Stimulated activated CD8-positive, alpha-beta memory T cell treated with anti-CD3 and anti-CD28 coated beads, Interleukin-4, amount 100 ng/mL, for 48 hours (primary cell): Measurements from ENCODE around the gene CNPY1.

Experiments
- DNase-seq: peaks from one replicate; pipeline ENCODE4 v3.0.0-alpha.2; 2020

The CNPY1 gene

DNA sequence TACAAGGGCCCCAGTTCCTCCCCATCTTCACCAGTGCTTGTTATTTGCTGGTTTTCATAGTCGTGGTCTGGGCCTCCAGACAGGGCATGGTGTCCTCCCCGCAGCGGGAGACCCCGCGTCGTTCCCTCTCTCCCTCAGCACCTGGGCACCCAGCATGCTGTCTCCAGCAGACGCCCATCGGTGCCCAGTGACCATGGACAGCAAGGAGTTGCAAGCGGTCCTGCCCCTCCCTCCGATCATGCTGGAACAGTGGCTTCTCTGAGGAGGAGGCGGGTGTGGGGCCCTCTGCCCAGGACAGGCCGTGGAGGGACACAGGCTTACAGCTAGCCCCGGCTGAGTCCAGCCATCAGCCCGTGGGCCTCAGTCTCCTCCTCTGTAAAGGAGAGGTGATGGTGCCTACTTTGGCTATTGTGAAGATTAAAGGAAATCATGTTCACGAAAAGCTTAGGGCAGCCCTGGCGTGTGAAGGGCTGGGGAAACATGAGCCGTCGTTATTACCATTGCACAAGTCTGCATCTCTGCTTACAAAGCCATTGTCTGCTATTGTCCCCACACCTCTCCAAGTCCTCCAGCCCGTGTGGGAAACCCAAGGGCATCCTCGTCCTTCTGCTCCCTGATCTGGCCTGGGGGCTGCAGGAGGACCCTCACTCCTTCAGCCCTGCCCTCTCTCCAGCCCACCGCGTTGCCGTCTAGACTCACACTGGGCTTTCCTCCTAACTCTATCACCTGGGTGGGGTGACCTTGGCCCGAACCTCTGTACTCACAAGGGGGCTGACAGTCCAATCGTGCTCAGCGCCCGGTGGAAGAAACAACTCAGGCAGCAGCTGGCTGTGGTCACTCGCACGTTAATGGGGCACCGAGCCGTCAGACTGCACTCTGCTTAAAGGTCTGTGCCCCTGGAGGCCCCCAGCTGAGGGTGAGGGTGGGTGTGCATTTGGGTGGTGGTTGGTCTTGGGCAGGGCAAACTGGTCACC, 58.6 kb downstream of the CNPY1 start:
- no peak for DNase-seq

DNA sequence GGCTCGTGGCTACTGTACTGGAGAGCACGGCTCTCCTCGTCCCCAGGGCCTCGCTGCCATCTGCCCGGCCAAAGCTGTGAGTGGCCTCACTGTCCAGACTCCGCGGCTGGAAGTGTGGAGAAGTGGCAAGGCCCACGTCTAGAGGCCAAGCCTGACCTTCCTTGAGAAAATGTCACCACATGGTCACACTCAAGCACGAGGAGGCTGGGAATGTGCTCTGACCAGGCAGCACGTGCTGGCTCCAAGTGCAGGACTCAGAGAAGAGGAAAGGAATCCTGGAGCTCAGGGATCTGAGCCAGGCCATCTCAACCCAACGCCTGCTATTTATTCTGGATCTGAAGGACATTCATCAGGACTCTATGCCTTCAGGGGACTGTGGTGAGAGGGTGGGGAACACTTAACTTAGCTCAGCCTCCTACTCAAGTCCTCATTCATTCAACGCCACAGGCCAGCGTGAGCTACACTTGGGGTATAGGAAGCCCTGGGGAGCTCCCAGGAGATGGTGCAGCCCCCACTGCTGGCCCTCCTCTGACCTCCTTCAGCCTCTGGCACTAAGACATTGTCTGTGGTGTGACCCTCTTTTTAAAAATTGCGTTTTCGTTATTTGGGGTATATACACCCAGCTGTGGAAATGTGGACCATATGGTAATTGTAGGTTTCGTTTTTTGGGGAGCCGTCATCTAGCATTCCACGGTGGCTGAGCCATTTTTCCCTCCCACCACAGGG, 59.4 kb downstream of the CNPY1 start:
- no peak for DNase-seq

- DNase-seq: no peak
These were observed 61.6 kb downstream of the CNPY1 start for GRCh38 chr7:155484483-155485399.

DNA sequence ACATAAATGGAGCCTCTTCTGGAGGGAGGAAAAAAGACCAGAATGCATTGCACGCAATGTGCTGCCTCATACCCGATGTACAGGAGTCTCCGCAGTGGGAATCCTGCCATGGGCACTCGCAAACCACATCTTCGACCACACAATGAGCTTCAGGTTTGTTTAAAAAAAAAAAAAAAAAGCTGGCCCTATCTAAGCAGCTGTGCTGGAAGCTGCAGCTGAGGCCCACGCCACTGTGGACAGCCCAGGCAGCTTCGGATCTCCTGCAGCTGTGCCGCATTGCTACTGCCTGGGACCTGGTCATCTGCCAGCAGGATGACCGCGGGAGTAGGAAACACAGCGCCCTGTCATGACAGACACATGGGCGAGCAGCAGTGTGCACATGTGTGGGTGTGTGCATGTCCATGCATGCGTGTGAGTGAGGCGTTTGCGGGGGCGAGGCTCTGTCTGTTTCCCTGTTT, 62.5 kb downstream of the CNPY1 start:
- no peak for DNase-seq

DNA sequence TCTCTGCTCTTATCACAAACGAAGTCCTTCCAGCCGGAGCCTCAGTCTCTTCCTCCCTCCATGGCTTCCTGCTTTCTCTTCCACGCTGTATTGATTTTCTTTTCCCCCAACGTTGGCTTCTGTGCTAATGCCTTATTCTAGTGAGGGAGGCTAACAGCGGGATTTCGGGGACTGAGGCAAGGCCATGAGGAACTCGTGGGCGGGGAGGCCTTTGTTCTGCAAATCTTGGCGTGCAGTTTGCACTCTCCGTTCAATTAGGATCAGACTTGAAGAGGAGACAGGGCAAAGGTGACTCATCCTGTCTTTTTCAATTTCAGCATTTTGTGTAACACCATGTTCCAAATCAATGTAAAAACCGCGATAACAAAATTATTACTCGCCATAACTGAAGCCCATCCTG, 63.1 kb downstream of the CNPY1 start:
- DNase-seq: no peak

GRCh38 chr7:155482511-155483183, 63.7 kb downstream of the CNPY1 start:
- DNase-seq: no peak

DNA sequence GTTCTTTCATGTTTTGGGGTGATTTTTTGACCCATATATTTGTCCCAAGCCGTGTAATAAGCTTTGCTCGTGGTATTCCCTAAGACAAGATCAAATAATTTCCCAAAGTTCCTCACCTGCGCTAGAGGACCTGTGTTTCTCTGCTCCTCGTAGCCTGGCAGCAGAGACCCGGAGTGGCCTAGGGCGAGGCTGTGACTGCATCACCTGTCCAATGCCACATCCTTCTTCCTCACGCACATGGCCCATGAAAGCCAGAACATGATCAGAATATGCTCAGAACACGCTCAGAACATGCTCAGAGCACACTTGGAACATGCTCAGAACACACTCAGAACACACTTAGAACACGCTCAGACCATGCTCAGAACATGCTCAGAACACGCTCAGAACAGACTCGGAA, 64.6 kb downstream of the CNPY1 start:
- no peak for DNase-seq

GRCh38 chr7:155477476-155477875, 68.9 kb downstream of the CNPY1 start:
- DNase-seq: no peak

- no peak for DNase-seq
These were observed 74.6 kb downstream of the CNPY1 start for GRCh38 chr7:155471718-155472117.

- DNase-seq: no peak
These were observed 75.4 kb downstream of the CNPY1 start for GRCh38 chr7:155470686-155471638.

- DNase-seq: no peak
These were observed 76.2 kb downstream of the CNPY1 start for GRCh38 chr7:155470186-155470487.

GRCh38 chr7:155469311-155470185, 76.8 kb downstream of the CNPY1 start:
- no peak for DNase-seq

DNA sequence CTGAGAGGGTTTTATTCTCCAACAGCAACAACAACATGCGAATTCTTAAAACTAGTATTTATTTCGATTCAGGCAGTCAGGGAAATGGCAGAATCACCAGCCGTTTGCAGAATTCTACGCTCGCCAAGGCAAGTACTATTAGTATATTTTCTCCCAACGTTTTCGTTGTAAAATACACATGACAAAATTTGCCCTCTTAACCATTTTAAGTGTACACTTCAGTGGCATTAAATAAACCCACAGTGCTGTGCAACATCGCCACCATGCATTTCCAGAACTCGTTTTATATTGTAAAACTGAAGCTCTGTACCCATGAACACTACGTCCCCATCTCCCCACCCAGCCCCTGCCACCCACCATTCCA, 77.6 kb downstream of the CNPY1 start:
- DNase-seq: no peak

GRCh38 chr7:155467846-155468784, 78.2 kb downstream of the CNPY1 start:
- no peak for DNase-seq

DNA sequence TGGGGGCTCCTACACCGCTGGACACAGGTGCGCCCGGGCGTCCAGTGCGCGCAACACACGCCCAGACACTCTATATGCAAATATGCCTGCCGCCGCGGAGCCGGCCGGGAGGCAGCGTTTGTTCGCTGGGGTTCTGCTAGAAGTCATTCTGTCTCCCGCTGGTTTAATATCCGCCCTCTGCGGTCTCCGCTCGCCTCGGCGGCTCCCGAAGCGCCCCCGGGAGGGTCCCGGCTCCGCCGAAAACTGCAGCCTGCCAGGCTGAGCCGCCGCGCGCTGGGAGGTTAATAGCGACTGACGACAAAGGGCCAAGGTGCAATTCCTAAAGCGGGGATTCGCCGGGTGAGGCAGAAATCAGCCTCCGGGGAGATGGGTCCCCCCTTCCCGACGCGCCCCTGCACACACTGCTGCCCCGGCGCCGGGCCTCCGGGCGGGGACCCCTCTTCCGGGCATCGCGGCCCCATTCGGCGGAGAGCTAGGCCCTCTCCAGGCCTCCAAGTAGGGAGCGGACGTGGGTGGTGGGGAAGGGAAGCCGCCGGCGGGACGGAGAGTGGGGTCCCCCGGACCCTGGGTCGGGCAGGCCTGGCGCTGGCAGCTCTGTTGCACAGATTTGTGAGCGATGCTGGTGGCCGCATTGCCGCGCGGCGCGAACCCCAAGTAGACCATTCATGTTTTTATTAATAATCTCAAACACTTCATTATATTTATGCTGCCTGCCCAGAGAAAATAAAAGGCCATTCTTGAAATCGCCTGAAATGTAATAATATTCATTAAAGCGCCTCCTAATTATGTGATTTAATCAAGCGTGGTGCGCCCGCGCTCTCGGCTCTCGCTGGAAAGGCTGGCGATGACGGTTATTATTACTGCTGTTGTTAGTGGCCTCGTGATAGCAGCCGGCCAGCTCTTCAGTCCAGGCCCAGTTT, 79.3 kb downstream of the CNPY1 start:
- DNase-seq: peak; percentile 60

DNA sequence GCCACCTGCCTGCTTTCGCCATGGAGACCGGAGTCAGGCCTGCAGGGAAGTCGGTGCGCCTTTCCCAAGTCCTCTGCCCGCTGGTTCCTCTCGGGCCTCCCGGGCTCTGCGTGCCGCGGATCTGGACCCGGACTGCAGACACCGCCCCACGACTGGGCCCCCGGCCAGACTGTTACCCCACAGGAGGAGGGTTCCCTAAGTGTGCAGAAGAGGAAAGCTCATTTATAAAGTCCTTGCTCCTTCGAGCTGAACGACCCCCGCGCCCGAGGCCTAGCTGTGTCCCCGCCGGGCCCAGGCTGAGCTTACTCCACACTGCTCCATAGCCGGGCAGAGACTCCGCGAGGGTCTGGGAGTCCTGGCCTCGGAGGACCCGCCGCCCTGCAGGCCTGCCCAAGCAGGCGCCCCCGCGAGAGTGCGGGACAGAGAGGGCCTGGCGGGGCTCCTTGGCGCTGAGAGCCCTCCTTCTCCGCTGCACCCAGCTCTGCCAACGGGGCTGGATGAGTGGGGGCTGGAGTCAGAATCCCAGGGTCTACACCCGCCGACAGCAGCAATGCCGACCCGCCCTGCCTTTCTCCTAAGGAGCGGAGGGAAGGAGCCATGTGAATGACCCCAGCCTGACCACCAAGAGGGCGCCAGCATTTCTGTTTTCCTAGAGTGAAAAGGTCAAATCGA, 80.1 kb downstream of the CNPY1 start:
- DNase-seq: no peak

- no peak for DNase-seq
These were observed 80.6 kb downstream of the CNPY1 start for GRCh38 chr7:155465761-155466141.
